HK-2 (cell line): ENCODE results near the gene PPP1R18.

Experiments used
- DNase-seq: peaks from one replicate; pipeline ENCODE4 v3.0.0-alpha.2; 2018; ENCODE audit not compliant: unreplicated experiment

The PPP1R18 gene

GRCh38 chr6:30689022-30689865 is 2.8 kb upstream of the PPP1R18 start:
- no peak for DNase-seq

GRCh38 chr6:30688569-30688968 is 2.1 kb upstream of the PPP1R18 start:
- DNase-seq, result no peak

GRCh38 chr6:30687659-30688431 is 1.4 kb upstream of the PPP1R18 start:
- DNase-seq, result no peak

- DNase-seq, result peak; percentile 99
Observed at GRCh38 chr6:30686908-30687658, 638 bp upstream of the PPP1R18 start.

- DNase-seq, result peak; percentile 42
Observed at GRCh38 chr6:30685157-30686008, 1.1 kb downstream of the PPP1R18 start.

GRCh38 chr6:30684386-30685156 is 1.9 kb downstream of the PPP1R18 start:
- peak; percentile 58 for DNase-seq

- no peak for DNase-seq
Observed at GRCh38 chr6:30683980-30684338, 2.5 kb downstream of the PPP1R18 start.

GRCh38 chr6:30683183-30683979 is 3.1 kb downstream of the PPP1R18 start:
- DNase-seq, result no peak

- DNase-seq, result peak; percentile 82
Observed at GRCh38 chr6:30682143-30683117, 4.0 kb downstream of the PPP1R18 start.

- DNase-seq, result no peak
Observed at GRCh38 chr6:30681766-30682142, 4.7 kb downstream of the PPP1R18 start.

- DNase-seq, result no peak
Observed at GRCh38 chr6:30679765-30680535, 6.5 kb downstream of the PPP1R18 start.

GRCh38 chr6:30678964-30679726 is 7.3 kb downstream of the PPP1R18 start:
- peak; percentile 62 for DNase-seq

- DNase-seq, result no peak
Observed at GRCh38 chr6:30676660-30677285, 9.7 kb downstream of the PPP1R18 start.

GRCh38 chr6:30672445-30673253 is 13.8 kb downstream of the PPP1R18 start, which contains the start of gene DHX16:
Gene DHX16 (minus strand): TSS chr6:30673006. CDS start chr6:30672841, 165 bp downstream.
- peak; percentile 96 for DNase-seq

- no peak for DNase-seq
Observed at GRCh38 chr6:30670760-30671527, 15.5 kb downstream of the PPP1R18 start.
